Transverse colon (tissue), 4 donors: ENCODE data around the gene ANXA1. TPM values are rescaled to one million over a fixed set of nuclear protein-coding genes. Genes with fewer than 3 reads are reported as not detected.

Experiments used
- DNase-seq: peaks from one replicate; pipeline ENCODE4 v3.0.0-alpha.2; 2019
- H3K27ac ChIP-seq, 4 donors: fragments of 200-600 bp; sonication (generic); 2 replicates each; pipeline ENCODE4 v1.5.1; 2016 to 2018; ENCODE audit warnings: inconsistent platforms in 4 of 4
- H3K27me3 ChIP-seq: fragments of 200-600 bp; sonication (generic); 2 replicates; pipeline ENCODE4 v1.5.1; 2017; ENCODE audit warnings: inconsistent platforms
- H3K36me3 ChIP-seq, 4 donors: fragments of 200-600 bp; sonication (generic); 2 replicates each; pipeline ENCODE4 v1.5.1; 2017 to 2019; ENCODE audit warnings: inconsistent platforms in 4 of 4
- H3K4me1 ChIP-seq, 4 donors: fragments of 200-600 bp; sonication (generic); 2 replicates each; pipeline ENCODE4 v1.5.1; 2017 to 2020; ENCODE audit warnings: inconsistent platforms in 4 of 4
- H3K4me3 ChIP-seq, 4 donors: fragments of 200-600 bp; sonication (generic); 1 replicate in 1 of 4; 2 replicates in 3 of 4; pipeline versions ENCODE4 v1.5.1 to v1.6.1; 2017 to 2019; ENCODE audit warnings: inconsistent platforms in 4 of 4
- H3K9me3 ChIP-seq, 2 donors: fragments of 200-600 bp; sonication (generic); 2 replicates each; pipeline ENCODE4 v1.5.1; 2017 to 2019; ENCODE audit warnings: inconsistent platforms in 2 of 2
- EP300 ChIP-seq: sonication (generic); formaldehyde crosslinking; IDR thresholded peaks from one replicate; pipeline ENCODE4 v1.6.1; 2017; ENCODE audit warnings: antibody characterized with exemption, low read depth
- POLR2A ChIP-seq: fragments of 450-650 bp; IDR thresholded peaks from one replicate; pipeline ENCODE4 v1.6.1; 2016; ENCODE audit warnings: antibody characterized with exemption, mild to moderate bottlenecking, moderate library complexity
- POLR2AphosphoS5 ChIP-seq, 3 donors: sonication (generic); formaldehyde crosslinking; IDR thresholded peaks; one replicate each; pipeline ENCODE4 v1.6.1; 2016; ENCODE audit warnings: antibody characterized with exemption in 3 of 3
- WGBS, 2 donors: methylation state at CpG; one replicate each; pipeline ENCODE4 v1.1.5; 2018; ENCODE audit warnings: low coverage in 1 of 2; 5-methylcytosine and 5-hydroxymethylcytosine counted together
- in situ Hi-C, 4 donors: fragments of 200-750 bp; cut with MboI; loops; one replicate each; pipeline versions ENCODE4 v1.15.0 to v1.15.1; 2017; ENCODE audit warnings: low sequenced_read_pairs in 3 of 4, low pct_ligation_motif_present in 1 of 4, low pct_unique_long_range_greater_than_20kb in 1 of 4
- intact Hi-C: fragments of 100-400 bp; cut with DNase I; formaldehyde crosslinking; loops from one replicate; pipeline ENCODE4 v1.15.1; 2023; ENCODE audit warnings: low total_unique reads
- total RNA-seq, 4 donors: library from RNA; depleted of rRNA; stranded (reverse); fragments of >200 nt; gene quantifications; one replicate each; pipeline ENCODE4 v1.1.0, GENCODE V29; 2016
- TF ChIP-seq, protein P1 (sequence below), 5 experiments: fragments of 200-600 bp in 3 of 5; fragments of 450-650 bp in 2 of 5; sonication (generic) in 3 of 5; IDR thresholded peaks; 1 replicate in 2 of 5; 2 replicates in 3 of 5; pipeline ENCODE4 v1.5.1; 2016 to 2017; ENCODE audit warnings: antibody characterized with exemption in 5 of 5, inconsistent platforms in 3 of 5, mild to moderate bottlenecking in 2 of 5, moderate library complexity in 1 of 5

The ANXA1 gene
- total RNA-seq, 4 donors from 2014 or later = 33.3 to 160 (median 66.9) TPM

DNA sequence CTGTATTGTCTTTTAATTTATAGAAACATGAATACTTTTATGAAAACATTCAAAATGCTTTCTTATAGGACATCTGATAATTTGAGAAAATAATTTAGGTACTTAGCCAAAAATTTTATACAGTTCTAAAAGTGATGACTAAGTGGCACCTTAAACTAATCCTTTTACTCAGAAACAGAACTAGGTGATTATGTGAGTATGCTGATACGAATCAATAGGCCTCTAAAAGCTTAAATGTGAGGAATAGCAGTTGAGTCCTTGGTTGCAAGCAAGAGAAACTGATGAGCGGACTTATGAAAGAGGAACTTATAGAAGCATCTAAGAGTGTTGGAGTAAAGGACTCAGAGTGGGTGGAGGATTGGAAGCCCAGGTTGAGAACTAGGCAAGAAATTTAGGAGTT lies 26.4 kb downstream of the ANXA1 start:
- no peaks in the 10 kb centered on the region for H3K9me3 ChIP-seq
- no peak overlapping the region for H3K27ac ChIP-seq
- no peak for TF ChIP-seq POLR2AphosphoS5 (IDR thresholded peaks at IDR 0.05)
- TF ChIP-seq EP300 = no peak
- TF ChIP-seq, protein P1, sequence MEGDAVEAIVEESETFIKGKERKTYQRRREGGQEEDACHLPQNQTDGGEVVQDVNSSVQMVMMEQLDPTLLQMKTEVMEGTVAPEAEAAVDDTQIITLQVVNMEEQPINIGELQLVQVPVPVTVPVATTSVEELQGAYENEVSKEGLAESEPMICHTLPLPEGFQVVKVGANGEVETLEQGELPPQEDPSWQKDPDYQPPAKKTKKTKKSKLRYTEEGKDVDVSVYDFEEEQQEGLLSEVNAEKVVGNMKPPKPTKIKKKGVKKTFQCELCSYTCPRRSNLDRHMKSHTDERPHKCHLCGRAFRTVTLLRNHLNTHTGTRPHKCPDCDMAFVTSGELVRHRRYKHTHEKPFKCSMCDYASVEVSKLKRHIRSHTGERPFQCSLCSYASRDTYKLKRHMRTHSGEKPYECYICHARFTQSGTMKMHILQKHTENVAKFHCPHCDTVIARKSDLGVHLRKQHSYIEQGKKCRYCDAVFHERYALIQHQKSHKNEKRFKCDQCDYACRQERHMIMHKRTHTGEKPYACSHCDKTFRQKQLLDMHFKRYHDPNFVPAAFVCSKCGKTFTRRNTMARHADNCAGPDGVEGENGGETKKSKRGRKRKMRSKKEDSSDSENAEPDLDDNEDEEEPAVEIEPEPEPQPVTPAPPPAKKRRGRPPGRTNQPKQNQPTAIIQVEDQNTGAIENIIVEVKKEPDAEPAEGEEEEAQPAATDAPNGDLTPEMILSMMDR (IDR thresholded peaks at IDR 0.05) = no peak
- TF ChIP-seq POLR2A = no peak
- in situ Hi-C loops (loop anchor here (5.0 to 25.0 kb wide), 4 partner anchors 71 to 1141 kb away; no protein-coding TSS in a partner anchor), intact Hi-C loops (loop anchor here (1.0 kb wide), 1 partner anchor 41 kb away; no protein-coding TSS in a partner anchor)
- WGBS, 2 donors = 61 to 88% methylated on average over 2 of the region's 2 CpGs
- H3K4me1 ChIP-seq = no peaks in the 10 kb centered on the region
- no peaks in the 10 kb centered on the region for H3K36me3 ChIP-seq
- H3K27me3 ChIP-seq = no peaks in the 10 kb centered on the region
- no peak overlapping the region for H3K4me3 ChIP-seq
- DNase-seq = no peak

DNA sequence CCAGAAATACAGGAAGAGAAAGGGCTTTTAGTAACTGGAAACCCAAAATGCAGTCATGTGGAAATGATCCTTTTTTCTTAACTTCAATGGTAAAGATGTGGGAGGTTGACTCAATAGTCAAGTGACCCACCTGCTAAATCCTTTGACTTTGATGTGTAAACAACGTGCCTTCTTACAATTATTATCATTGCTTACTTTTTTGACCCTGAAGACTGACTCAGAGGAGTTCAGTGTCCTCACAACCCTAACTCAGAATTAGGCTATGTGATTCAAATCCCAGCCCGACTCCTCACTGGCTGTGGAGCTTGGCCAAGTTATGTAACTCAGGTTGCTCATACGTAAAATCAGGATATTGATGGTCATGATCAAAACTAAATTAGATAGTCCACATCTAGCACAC lies 27.9 kb downstream of the ANXA1 start:
- Histone ChIP-seq H3K27me3 (no peaks in the 10 kb centered on the region), H3K4me3 (no peak overlapping the region), H3K4me1 (no peaks in the 10 kb centered on the region), H3K36me3 (no peaks in the 10 kb centered on the region), H3K9me3 (no peaks in the 10 kb centered on the region), H3K27ac (no peak overlapping the region)
- intact Hi-C loops = no loop called here
- 45 to 64% methylated on average over 2 to 3 of the region's 3 CpGs for WGBS, 2 donors
- in situ Hi-C loops = loop anchor here (5.0 to 25.0 kb wide), 4 partner anchors 72 to 1142 kb away; no protein-coding TSS in a partner anchor
- no peak for DNase-seq
- TF ChIP-seq EP300 (no peak), POLR2A (no peak), POLR2AphosphoS5 (IDR thresholded peaks at IDR 0.05) (no peak)
- TF ChIP-seq, protein P1 (IDR thresholded peaks at IDR 0.05) = no peak

DNA sequence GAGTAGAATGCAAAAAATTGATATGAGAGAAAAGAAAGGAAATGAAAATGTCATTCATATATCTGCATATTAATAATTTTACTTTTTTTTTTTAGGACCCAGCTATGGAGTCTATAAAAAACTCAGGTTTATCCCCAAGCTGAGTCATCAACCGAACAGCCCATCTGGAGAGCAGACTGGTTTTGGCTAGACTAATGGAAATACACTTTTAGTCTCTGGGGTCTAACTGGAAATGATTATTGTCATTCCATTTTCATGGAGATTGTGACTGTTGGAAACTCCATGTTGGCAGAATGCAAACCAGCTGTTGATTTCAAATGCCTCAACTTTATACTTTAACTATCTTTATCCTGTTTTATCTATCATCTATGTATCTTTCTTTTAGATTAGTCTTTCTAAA lies 28.7 kb downstream of the ANXA1 start:
- no peaks in the 10 kb centered on the region for H3K9me3 ChIP-seq
- intact Hi-C loops = no loop called here
- H3K4me3 ChIP-seq = no peak overlapping the region
- no peak overlapping the region for H3K27ac ChIP-seq
- no peaks in the 10 kb centered on the region for H3K4me1 ChIP-seq
- no peak for DNase-seq
- H3K36me3 ChIP-seq = no peaks in the 10 kb centered on the region
- WGBS, 2 donors = 36 to 67% methylated on average over 1 of the region's 1 CpG
- TF ChIP-seq POLR2A (no peak), POLR2AphosphoS5 (IDR thresholded peaks at IDR 0.05) (no peak), EP300 (no peak)
- TF ChIP-seq, protein P1 (IDR thresholded peaks at IDR 0.05) = no peak
- no peaks in the 10 kb centered on the region for H3K27me3 ChIP-seq
- in situ Hi-C loops = loop anchor here in 3 of 4 donors (25.0 kb wide), 2 partner anchors 318 to 1143 kb away; no protein-coding TSS in a partner anchor

DNA sequence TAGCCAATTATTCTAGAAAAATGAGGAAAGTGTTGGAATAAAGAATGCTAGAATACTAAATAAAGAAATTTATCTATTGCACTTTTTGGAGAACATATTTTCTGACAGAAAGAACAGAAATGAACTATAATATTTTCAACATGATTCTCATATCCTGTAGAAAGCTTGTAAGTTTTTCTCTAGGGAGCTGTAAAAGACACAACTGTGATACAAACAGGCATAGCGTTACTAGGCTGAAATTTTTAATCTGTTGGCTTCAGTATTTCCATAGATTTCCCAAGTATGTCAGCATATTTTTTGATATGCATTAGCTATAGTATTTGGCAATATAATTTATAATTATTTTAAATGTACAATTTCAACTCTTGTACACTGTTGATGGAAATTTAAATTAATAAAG lies 31.3 kb downstream of the ANXA1 start:
- Histone ChIP-seq H3K36me3 (no peaks in the 10 kb centered on the region), H3K27me3 (no peaks in the 10 kb centered on the region), H3K4me3 (no peak overlapping the region), H3K27ac (no peak overlapping the region), H3K9me3 (no peaks in the 10 kb centered on the region), H3K4me1 (no peaks in the 10 kb centered on the region)
- in situ Hi-C loops = loop anchor here in 3 of 4 donors (25.0 kb wide), 2 partner anchors 321 to 1146 kb away; no protein-coding TSS in a partner anchor
- TF ChIP-seq EP300 (no peak), POLR2AphosphoS5 (IDR thresholded peaks at IDR 0.05) (no peak), POLR2A (no peak)
- TF ChIP-seq, protein P1 (IDR thresholded peaks at IDR 0.05) = no peak
- WGBS, 2 donors = 84 to 87% methylated on average over 1 of the region's 1 CpG
- intact Hi-C loops = loop anchor here (2.0 kb wide), 1 partner anchor 76 kb away; no protein-coding TSS in a partner anchor
- DNase-seq = no peak
